ENCODE results near the gene HIGD2B.
A peak's percentile ranks its signal among the peaks of the same experiment; 100 is the strongest.
"Not testable (repeated sequence)": the region's sequence is repeated elsewhere in the genome, so short reads cannot be mapped to it uniquely, and the experiment has no call there.

HIGD2B gene, protein sequence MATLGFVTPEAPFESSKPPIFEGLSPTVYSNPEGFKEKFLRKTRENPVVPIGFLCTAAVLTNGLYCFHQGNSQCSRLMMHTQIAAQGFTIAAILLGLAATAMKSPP

DNA sequence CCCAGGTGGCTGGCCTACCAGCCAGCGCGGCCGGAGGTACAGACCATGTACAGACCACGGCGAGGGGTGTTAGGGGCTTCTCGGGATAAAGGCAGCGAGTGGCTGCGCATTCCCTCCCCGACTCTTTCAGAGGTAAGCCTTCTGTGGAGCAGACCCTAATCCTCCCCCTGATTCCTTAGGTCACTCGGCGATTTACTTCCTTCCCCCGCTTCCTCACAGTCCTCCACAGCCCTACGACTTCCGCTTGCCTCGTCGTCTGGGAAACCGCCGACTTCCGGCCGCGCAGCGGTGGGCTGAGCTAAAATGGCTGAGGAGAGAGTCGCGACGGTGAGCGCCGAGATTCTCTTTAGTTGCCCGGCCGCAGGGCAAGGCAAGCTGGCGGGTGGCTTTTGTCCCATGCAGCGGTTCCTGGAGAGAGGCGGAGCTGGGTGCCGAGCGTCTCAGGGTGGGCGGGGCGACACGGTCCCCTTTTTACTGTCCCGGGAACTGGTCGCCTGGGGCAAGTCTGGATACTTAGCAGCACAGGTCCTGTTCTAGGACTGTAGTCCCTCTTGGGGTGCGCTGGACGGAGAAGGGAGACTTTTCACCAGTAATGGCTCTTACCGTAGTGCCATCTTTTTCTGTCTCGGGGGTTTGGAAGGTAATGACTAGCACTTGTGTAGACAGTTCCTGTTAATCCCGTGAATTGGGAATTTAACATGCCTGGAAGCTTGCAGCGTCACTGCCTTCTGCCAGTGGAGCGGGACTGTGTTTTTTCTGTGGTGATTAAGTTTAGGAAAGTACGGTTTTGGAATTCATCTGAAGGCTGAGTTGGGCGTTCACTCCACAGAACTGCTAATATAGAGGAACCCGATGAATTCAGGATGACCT, at the start of gene HIGD2B, which contains the start of gene BBS4:
TSS of gene HIGD2B (minus strand) at position 258 of the 870 bp plus-strand sequence. CDS start 9,808 bp downstream, outside the sequence.
TSS of gene BBS4 (plus strand) at position 283 of the 870 bp plus-strand sequence. CDS start at position 304, 21 bp downstream.
- no peak for DNase-seq

DNA sequence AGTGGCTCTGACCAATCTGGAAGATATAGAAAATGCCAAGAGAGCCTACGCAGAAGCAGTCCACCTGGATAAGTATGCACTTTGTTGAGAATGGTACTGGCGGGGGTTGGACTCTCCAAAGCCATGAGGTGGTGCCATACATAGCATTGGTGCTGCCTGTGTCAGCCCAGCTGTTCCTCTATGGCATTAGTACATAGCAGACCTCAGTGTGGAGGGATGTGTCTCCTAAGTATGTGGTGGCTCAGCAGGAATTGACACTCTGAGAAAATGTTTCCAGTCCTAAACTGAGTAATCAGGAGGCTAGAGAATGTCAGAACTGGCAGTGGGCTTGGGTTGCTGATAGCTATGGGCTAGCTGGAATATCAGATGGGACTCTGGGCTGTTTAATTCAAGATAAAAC, 49.1 kb upstream of the HIGD2B start:
- DNase-seq, result no peak

DNA sequence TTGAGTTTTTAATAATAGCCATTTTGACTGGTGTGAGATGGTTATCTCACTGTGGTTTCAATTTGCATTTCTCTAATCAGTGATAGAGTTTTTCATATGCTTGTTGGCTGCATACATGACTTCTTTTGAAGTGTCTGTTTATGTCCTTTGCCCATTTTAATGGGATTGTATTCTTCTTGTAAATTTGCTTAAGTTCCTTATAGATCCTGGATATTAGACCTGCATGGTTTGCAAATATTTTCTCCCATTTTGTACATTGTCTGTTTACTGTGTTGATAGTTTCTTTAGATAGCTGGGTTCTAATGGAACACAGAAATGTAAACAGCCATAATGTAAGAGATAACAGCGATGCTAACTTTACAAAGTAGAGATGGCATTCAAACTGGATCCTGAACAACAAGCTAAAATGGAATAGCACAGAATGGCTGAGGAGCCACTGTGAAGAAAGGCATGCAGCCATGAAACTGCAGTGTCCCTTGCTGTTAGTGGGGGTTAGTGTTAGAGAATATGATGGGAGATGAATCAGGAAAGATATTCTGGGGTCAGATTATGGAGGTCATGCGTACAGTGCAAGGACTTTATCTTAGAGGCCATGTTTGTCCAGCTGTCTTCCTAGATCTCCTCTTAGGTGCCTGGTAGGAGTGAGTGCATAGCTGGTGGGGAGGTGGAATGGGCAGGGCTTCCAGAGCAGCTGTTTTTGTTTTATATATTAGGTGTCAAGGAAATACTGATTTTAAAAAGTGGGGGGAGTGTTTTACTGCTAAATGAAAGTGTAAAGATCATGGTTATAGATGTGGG, 48.2 kb upstream of the HIGD2B start:
- DNase-seq, result no peak

DNA sequence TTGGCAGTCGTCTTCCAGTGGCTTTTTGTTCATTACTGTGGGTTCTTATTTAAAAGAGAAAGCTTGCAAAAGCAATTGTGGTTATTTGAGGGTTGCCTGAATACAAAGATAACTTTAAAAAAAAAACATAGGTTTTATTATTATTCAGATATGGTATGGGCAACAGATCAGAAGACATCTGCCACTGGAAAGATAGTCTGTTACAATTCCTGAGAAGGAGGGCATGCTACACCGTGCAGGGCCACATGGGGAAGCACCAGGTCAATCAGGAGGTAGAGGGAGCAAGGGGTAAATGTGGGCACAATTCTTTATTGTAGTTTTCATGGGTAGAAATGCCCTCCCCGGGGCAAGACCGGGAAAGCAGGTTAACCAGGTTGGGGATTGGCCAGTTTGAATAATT, 46.5 kb upstream of the HIGD2B start:
- no peak for DNase-seq

DNA sequence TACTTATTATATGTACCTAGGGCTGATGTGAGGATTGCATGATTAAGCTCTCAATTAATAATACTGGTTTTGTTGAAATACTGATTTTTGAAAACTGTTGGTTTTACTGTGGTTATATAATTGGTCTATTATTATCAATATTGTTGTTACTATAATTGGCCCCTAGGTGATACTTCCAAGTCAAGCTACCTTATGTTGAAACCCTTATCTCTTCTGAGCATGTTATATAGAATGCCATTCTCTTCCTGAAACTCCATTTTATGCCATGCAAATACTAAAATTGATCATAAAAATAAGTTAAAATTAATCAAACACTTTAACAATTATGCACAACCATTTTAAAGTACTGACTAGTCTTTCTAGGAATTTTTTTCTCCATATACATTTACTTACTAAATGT, 46.1 kb upstream of the HIGD2B start:
- DNase-seq, result no peak

DNA sequence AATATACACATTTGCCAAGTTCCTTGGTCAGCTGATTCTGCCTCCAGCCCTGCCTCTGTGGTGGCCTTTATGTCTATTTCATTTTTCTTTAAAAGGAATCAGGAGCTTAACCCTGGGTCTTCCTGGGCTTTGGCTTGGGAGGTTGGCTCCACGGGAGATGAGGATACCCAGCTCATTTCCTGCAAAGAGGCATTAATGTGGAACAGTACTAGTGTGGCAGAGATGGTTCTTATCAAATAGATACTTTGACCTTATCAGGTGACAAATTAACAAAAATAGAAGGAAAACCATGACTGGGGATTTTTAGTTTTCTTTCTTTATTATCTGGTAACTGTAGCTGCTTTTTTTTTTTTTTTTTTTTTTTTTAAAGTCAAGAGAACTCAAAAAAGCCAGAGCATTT, 42.8 kb upstream of the HIGD2B start:
- no peak for DNase-seq

DNA sequence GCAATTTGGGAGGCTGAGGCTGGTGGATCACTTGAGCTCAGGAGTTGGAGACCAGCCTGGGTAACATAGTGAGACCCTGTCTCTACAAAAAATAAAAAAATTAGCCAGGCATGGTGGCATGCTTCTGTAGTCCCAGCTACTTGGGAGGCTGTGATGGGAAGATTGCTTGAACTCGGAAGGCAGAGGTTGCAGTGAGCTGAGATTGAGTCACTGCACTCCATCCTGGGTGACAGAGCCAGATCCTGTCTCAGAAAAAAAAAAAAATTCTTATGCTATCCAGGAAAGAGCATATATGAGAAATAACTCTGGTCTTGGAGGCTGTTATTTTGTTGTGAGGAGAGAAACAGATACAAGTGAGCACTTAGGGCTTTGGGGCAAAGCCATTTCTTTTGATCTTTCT, 42.3 kb upstream of the HIGD2B start:
- not testable (repeated sequence) for DNase-seq

DNA sequence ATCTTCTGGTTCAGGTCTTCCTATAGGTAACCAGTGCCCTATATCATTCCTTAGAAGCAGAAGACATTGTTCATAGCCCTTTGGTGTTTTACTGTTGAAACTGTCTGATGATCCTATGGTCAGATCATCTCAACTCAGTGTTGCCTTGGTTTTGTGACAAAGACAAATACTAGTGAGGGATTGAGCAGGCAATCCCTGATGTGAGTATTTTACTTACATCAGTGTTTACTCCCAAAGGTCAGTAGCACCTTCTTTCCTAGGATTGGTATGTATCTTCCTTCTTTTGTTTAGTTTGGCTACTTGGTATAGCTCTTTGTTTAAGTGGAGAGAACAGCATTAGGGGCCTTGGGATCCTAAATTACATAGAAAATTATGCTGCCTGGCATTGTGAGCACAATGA, 41.2 kb upstream of the HIGD2B start:
- DNase-seq, result no peak

DNA sequence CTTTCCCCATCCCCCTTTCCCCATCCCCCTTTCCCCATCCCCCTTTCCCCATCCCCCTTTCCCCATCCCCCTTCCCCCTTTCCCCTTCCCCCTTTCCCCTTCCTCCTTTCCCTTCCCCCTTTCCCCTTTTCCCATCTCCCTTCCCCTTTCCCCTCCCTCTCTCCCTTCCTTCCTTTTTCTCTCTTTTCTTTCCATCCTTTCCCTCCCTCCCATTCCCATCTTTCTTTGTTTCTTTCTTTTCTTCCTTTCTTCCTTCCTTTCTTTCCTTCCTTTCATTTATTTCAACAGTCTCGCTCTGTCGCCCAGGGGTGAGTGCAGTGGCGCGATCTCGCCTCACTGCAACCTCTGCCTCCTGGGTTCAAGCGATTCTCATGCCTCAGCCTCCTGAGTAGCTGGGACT, 39.9 kb upstream of the HIGD2B start:
- DNase-seq, result not testable (repeated sequence)

DNA sequence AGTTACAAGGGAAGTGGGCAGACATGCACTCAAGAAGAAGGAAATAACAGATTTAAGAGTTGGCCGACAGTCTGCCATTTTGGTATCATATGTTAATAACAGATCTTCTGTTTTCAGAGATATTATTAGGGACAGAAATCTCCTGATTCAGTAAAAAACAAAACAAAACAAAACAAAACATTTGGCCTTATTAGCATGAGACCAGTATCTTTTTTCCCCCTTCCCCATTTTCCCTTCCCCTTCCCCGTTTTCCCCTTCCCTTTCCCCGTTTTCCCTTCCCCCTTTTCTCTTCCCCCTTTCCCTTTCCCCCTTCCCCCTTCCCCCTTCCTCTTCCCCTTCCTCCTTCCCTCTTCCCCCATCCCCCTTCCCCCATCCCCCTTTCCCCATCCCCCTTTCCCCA, 39.5 kb upstream of the HIGD2B start:
- no peak for DNase-seq

DNA sequence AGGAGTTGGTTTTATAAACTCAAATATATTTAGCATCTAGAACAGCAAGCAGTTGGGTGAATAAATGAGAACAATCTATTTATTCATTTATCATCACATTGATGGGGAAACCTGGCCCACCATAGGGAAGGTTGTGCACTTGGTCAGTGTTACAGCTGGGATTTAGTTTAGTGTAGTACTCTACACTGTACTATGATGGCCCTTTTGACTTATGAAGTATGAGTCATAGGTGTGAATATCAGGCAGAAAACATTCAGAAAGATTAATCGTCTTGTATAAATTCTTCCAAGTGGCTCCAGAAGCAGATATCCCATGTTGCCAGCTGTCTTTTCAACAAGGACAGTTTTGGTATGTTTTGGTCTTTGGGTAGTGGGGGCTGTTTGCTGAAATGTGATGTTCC, 38.0 kb upstream of the HIGD2B start:
- DNase-seq, result no peak

DNA sequence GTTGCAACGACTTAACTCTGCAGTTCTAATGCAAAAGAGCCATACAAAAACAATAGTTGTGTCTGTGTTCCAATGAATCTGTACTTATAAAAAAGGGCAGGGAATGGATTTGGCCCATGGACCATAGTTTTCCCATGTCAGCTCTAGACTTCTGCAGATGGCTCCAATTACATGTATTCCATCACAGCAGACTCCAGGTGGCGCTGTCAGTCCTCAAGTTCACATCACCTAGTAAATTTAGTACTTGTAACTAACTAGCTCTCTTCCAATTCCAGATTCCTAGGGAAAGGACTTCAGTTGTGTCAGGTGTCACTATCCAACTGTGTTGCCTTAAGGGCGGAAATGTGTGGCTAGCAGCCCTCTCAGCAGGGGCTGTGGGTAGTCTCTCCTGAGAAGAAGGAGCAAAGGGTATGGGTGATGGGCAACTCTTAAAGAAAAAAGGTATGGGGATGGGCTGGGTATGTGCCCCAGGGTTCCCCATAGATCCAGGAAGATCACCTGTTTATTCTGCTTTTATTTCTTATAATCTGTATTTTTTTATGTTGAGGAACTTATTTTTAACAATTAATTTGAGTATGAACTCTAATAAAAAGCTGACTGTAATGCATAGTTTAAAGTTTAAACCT, 36.2 kb upstream of the HIGD2B start:
- DNase-seq, result peak; percentile 36

DNA sequence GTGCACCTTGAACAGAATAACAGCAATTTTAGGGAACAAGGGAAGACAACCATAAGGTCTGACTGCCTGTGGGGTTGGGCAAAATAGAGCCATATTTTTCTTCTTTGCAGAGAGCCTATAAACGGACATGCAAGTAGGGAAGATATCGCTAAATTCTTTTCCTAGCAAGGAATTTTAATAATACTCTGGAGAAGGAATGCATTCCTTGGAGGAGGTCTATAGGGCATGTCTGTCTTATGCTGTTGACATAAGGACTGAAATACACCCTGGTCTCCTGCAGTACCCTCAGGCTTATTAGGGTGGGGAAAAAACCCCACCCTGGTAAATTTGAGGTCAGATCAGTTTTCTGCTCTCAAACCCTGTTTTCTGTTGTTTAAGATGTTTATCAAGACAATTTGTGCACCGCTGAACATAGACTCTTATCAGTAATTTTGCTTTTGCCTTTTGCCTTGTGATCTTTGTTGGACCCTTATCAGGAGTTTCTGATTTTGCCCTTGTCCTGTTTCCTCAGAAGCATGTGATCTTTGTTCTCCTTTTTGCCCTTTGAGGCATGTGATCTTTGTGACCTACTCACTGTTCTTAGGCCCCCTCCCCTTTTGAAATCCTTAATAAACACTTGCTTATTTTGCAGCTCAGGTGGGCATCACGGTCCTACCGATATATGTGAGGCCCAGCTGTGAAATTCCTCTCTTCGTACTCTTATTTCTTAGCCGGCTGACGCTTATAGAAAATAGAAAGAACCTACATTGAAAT, 22.7 kb upstream of the HIGD2B start:
- not testable (repeated sequence) for DNase-seq

DNA sequence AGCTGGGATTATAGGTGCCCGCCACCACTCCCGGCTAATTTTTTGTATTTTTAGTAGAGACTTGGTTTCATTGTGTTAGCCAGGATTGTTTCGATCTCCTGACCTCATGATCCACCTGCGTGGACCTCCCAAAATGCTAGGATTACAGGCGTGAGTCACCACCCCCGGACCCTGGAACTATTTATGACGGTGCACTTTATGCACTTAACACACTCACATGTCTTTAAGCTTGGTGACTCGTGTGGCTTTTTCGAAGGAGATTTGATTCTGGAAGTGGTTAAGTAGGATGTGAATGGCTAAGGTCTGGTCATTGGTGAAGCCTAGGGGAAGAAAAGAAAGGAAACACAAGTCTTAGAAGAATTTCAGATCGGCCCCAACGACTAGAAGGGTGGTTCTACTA, 20.3 kb upstream of the HIGD2B start:
- no peak for DNase-seq

DNA sequence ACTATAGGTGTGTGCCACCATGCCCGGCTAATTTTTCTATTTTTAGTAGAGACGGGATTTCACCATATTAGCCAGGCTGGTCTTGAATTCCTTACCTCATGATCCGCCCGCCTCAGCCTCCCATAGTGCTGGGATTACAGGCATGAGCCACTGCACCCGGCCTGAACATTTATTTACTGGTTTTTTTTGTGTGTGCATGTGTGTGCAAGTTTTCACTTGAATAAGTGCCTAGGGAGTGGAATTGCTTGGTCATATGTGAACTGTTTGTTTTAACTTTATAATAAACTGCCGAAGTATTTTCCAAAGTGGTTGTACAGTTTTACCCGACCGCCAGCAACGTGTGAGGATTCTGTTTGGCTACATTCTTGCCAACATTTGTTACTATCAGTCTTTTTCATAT, 14.1 kb upstream of the HIGD2B start:
- no peak for DNase-seq

DNA sequence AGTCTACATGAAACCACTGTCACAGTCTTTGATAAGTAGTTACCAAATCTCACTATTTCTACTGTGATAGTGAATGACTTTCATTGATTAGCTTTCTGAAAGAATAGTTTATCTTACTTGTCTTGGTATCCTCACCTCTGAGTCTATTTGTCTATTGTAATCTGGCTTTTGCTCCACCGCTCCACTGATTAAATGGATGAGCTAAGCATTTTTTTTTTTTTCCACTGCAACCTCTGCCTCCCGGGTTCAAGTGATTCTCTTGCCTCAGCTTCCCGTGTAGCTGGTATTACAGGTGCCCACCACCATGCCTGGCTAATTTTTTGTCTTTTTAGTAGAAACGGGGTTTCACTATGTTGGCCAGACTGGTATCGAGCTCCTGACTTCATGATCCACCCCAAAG, 13.0 kb upstream of the HIGD2B start:
- DNase-seq, result no peak

DNA sequence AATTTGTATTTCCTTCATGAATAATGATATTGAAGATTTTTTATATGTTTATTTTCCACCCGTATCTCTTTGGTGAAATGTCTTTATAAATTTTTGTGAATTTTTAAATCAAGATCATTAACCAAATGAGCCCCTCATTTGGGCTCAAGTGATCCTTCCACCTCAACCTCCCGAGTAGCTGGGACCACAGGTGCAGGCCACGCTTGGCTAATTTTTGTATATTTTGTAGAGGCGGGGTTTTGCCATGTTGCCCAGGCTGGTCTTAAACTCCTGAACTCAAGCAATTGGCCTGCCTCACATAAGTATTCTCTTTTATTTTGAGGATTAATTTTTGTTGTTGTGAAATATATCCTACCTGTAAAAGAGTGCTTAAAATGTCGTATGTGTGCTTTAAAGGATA, 5.0 kb upstream of the HIGD2B start:
- DNase-seq, result no peak

DNA sequence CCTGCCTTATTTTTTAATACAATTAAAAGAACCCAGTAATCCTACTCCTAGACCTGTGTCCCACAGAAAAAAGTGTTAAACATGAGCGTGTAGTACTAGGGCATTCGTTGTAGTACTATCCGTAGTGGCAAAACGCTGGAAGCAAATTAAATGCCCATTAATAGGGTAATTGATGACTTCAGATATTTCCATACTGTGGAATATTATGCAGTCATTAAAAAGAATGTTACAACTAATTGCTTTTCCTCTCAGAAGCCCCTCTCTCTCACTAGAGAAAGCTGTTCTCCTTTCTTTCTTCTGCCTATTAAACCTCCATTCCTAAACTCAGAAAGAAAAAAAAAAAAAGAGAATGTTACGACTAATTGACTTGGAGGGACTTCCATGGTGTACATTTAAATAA, 2.7 kb upstream of the HIGD2B start:
- no peak for DNase-seq

DNA sequence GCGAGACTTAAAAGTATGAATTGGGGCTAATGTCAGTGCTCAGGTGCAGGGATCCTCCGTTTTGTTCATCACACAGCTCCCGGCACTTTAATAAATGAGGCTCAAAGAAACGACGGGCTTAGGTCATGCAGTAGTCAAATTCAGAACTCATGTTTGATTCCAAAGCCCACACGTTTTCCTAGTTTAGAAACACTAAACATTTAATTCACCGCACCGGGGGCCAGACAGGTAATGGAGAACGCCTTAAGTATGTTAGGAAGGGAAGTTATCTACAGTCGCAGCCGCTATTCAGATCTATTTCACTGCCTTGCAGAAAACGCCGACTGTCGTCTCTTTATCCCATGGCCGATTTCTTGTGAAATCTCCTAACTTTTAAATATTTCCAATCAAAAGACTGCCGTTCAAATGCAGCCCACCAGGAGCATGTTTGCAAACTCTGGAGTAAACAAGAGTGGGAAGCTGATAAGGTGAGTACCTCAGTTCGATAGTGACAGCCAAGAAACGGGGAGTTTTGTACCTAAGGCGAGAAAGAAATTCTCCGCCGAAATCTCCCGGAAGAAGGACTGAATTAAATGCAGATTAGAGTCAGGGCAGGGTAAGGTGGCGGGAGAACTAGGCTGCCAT, 569 bp downstream of the HIGD2B start:
- DNase-seq, result no peak

DNA sequence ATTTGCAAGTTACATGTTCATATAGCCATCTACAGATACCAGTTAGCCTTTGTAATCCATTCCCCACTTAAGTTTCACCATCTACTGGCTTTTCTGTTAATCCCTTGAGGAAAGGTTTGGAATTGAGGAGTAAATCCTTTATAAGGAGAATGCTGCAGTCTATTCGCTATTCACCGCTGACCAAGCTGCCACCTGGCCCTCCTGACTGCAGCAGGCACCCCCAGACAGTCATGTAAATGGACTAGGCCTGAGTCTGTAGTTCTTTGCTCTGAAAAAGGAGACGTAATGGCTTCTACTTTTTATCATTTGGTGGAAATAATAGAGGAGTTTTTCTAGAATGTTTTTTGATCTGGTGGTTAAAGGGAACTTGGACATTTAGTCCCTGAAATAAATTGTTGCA, 3.2 kb downstream of the HIGD2B start:
- no peak for DNase-seq

DNA sequence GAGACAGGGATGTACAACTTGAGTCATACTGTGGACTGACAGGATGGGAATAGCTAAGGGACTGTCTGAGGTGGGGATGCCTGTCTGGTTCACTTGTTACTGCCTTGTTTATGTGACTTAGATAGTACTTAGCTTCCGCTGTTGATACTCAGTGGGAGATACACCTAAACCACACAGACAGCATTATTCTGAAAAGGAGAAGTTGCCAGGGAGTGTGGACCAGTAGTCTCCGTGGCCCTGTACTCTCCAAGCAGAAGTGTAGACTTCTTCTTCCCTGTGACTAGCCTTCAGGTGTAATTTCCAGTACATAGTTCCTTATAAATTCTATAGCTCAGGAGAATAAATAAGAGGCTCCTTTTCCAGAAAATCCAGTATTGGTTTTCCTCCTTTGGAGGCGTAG, 5.1 kb downstream of the HIGD2B start:
- no peak for DNase-seq

DNA sequence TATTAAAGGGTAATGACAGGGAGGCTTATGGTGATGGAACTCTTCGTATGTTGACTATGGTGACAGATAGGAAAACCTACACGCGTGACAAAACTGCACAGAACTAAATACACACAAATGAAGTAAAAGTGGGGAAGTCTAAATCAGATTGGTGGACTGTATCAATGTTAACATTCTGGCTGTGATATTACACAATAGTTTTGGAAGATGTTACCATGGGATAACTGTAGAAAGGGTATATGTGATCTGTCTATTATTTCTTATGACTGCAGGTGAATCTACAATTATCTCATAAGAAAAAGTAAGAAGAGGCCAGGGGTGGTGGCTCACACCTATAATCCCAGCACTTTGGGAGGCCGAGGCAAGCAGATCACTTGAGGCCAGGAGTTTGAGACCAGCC, 9.1 kb downstream of the HIGD2B start:
- no peak for DNase-seq

Measured in NCI-H1436 (cell line).